ENCODE results near the gene PRR27. TPM values are rescaled to one million over a fixed set of nuclear protein-coding genes. Genes with fewer than 3 reads are reported as not detected.

Gene PRR27
- polyA plus RNA-seq, 2 of the 4 experiments (the other 2 are of a cell fraction): not detected

DNA sequence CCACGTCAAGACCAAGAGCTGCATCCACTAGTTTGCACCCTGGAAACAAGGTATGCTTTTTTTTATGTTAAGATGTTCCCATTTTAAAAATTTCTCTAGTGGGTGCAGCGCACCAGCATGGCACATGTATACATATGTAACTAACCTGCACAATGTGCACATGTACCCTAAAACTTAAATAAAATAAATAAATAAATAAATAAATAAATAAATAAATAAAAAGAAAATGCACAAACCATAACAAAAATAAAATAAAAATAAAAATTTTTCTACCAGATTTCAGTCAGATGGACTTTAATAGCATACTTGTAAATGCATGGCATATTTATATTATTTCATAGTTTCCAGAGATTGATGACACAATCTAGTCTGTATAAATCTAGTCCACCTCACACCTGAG lies 1.9 kb upstream of the PRR27 start:
- 57% methylated on average over 2 of the region's 2 CpGs for WGBS (ENCODE audit: missing lambda C conversion rate)
- Histone ChIP-seq H3K4me1 (no peaks in the 10 kb centered on the region), H3K4me2 (no peak overlapping the region), H3K4me3 (no peak overlapping the region), H3K27ac (no peak overlapping the region), H3K9me3 (no peaks in the 10 kb centered on the region)
- DNase-seq (ENCODE audit: low read depth in 1 of 2, low spot score in 1 of 2): no peak
- ChIA-PET POLR2A (no interaction called here), CTCF (no interaction called here)
- ATAC-seq: no peak
- TF ChIP-seq, protein P1, sequence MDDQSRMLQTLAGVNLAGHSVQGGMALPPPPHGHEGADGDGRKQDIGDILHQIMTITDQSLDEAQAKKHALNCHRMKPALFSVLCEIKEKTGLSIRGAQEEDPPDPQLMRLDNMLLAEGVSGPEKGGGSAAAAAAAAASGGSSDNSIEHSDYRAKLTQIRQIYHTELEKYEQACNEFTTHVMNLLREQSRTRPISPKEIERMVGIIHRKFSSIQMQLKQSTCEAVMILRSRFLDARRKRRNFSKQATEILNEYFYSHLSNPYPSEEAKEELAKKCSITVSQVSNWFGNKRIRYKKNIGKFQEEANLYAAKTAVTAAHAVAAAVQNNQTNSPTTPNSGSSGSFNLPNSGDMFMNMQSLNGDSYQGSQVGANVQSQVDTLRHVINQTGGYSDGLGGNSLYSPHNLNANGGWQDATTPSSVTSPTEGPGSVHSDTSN (IDR thresholded peaks at IDR 0.05): no peak
- TF ChIP-seq CBX2 (IDR thresholded peaks at IDR 0.05; ENCODE audit: borderline replicate concordance, low read depth): no peak
- TF ChIP-seq JUNB (IDR thresholded peaks at IDR 0.05): no peak
- TF ChIP-seq CBX8 (IDR thresholded peaks at IDR 0.05): no peak
- TF ChIP-seq ZFP36 (IDR thresholded peaks at IDR 0.05; ENCODE audit: borderline replicate concordance, partially characterized antibody): no peak
- TF ChIP-seq BHLHE40 (IDR thresholded peaks at IDR 0.05; ENCODE audit: low read depth, low read length): no peak
- TF ChIP-seq EHF (CRISPR knock-in tag; IDR thresholded peaks at IDR 0.05): no peak
- no peak for TF ChIP-seq NPAS2 (CRISPR knock-in tag; IDR thresholded peaks at IDR 0.05; ENCODE audit: borderline replicate concordance)
- no peak for FAIRE-seq

- no peak for DNase-seq (ENCODE audit: low read depth in 1 of 2, low spot score in 1 of 2)
- no peaks in the 10 kb centered on the region for H3K9me3 ChIP-seq
- H3K4me3 ChIP-seq: no peak overlapping the region
- POLR2A ChIA-PET: no interaction called here
- ATAC-seq: no peak
- TF ChIP-seq NFE2L2 (conservative IDR thresholded peaks at IDR 0.05; ENCODE audit: low read length) (no peak), HOXA7 (CRISPR knock-in tag; IDR thresholded peaks at IDR 0.05) (no peak), POLR2A (IDR thresholded peaks at IDR 0.05; ENCODE audit: low read length) (no peak), ZSCAN20 (CRISPR knock-in tag; IDR thresholded peaks at IDR 0.05) (no peak), SMC3 (IDR thresholded peaks at IDR 0.05) (no peak), KDM1A (IDR thresholded peaks at IDR 0.05; ENCODE audit: low read depth) (no peak), CHD4 (IDR thresholded peaks at IDR 0.05; ENCODE audit: borderline replicate concordance) (no peak)
- TF ChIP-seq, protein P2, sequence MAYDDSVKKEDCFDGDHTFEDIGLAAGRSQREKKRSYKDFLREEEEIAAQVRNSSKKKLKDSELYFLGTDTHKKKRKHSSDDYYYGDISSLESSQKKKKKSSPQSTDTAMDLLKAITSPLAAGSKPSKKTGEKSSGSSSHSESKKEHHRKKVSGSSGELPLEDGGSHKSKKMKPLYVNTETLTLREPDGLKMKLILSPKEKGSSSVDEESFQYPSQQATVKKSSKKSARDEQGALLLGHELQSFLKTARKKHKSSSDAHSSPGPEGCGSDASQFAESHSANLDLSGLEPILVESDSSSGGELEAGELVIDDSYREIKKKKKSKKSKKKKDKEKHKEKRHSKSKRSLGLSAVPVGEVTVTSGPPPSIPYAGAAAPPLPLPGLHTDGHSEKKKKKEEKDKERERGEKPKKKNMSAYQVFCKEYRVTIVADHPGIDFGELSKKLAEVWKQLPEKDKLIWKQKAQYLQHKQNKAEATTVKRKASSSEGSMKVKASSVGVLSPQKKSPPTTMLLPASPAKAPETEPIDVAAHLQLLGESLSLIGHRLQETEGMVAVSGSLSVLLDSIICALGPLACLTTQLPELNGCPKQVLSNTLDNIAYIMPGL (CRISPR knock-in tag; IDR thresholded peaks at IDR 0.05; ENCODE audit: borderline replicate concordance): no peak
- CTCF ChIA-PET: no interaction called here
- no peak for FAIRE-seq
- H3K27ac ChIP-seq: no peak overlapping the region
- no peaks in the 10 kb centered on the region for H3K4me1 ChIP-seq
- 48% methylated on average over 2 of the region's 2 CpGs for WGBS (ENCODE audit: missing lambda C conversion rate)
- no peak overlapping the region for H3K4me2 ChIP-seq
These were observed 4.5 kb downstream of the PRR27 start for GRCh38 chr4:70158576-70158975.

DNA sequence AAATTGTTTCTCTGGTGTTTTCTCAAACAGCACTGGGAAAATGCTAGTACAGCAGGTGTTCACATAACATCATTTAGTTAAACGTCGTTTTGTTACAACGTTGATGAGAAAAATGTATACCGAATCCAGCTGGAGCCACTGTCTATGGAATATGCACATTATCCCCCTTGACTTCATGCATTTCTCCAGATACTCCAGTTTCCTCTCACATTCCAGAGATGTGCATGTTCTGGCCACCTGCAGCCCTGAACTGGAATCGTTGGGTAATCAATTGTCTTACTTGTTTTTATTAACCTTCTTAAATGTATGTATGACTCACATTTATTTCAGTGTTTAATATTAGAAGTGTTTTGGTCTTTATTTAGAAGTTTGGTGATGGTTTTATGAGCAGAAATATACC lies 23.1 kb downstream of the PRR27 start:
- CTCF ChIA-PET: no interaction called here
- no peak for DNase-seq (ENCODE audit: low read depth in 1 of 2, low spot score in 1 of 2)
- no peak for FAIRE-seq
- Histone ChIP-seq H3K4me2 (no peak overlapping the region), H3K4me3 (no peak overlapping the region), H3K4me1 (no peaks in the 10 kb centered on the region), H3K9me3 (no peaks in the 10 kb centered on the region), H3K27ac (no peak overlapping the region)
- ATAC-seq: no peak
- POLR2A ChIA-PET: no interaction called here
- TF ChIP-seq CBX8 (IDR thresholded peaks at IDR 0.05) (no peak), RNF2 (IDR thresholded peaks at IDR 0.05; ENCODE audit: borderline replicate concordance, low read depth) (no peak), CBX2 (IDR thresholded peaks at IDR 0.05; ENCODE audit: borderline replicate concordance, low read depth) (no peak), BHLHE40 (IDR thresholded peaks at IDR 0.05; ENCODE audit: low read depth, low read length) (no peak), SREBF2 (IDR thresholded peaks at IDR 0.05) (no peak), HEYL (CRISPR knock-in tag; IDR thresholded peaks at IDR 0.05) (no peak)
- TF ChIP-seq, protein P1 (IDR thresholded peaks at IDR 0.05): no peak
- TF ChIP-seq, protein P3, sequence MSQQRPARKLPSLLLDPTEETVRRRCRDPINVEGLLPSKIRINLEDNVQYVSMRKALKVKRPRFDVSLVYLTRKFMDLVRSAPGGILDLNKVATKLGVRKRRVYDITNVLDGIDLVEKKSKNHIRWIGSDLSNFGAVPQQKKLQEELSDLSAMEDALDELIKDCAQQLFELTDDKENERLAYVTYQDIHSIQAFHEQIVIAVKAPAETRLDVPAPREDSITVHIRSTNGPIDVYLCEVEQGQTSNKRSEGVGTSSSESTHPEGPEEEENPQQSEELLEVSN (IDR thresholded peaks at IDR 0.05; ENCODE audit: borderline replicate concordance, low read depth): no peak
- 17% methylated on average over 5 of the region's 5 CpGs for WGBS (ENCODE audit: missing lambda C conversion rate)
